Testis (tissue), 2 donors: ENCODE measurements around the gene ZC3H18.

Experiments used
- CTCF ChIP-seq, 3 experiments: fragments of 450-650 bp in 2 of 3; fragments of 200-600 bp in 1 of 3; sonication (generic) in 1 of 3; IDR thresholded peaks; one replicate each; pipeline ENCODE4 v1.5.1; 2016 to 2019; ENCODE audit warnings: antibody characterized with exemption in 3 of 3, mild to moderate bottlenecking in 2 of 3, moderate library complexity in 1 of 3
- POLR2A ChIP-seq: fragments of 450-650 bp; IDR thresholded peaks from one replicate; pipeline ENCODE4 v1.6.1; 2017; ENCODE audit warnings: antibody characterized with exemption, mild to moderate bottlenecking, moderate library complexity

GRCh38 chr16:88523309-88524161, 46.7 kb upstream of the ZC3H18 start:
- no peak for TF ChIP-seq CTCF (IDR thresholded peaks at IDR 0.05)
- no peak for TF ChIP-seq POLR2A
